ENCODE data around the gene AMMECR1.
"Not testable (repeated sequence)": the region's sequence is repeated elsewhere in the genome, so short reads cannot be mapped to it uniquely, and the experiment has no call there.

AMMECR1 gene

GRCh38 chrX:110157444-110157843, 160.4 kb downstream of the AMMECR1 start:
- no peak overlapping the region for H3K4me3 ChIP-seq (ENCODE audit: low read depth, low read length)

GRCh38 chrX:110156167-110156754, 161.6 kb downstream of the AMMECR1 start:
- no peak overlapping the region for H3K4me3 ChIP-seq (ENCODE audit: low read depth, low read length)
- 0 out of 2 replicates have a peak, but pooled peaks have one; percentile 11 for TF ChIP-seq CTCF (IDR thresholded peaks at IDR 0.05; ENCODE audit: borderline replicate concordance, insufficient read depth, low read depth, low read length)

More at GRCh38 chrX:110157444-110157843, 160.4 kb downstream of the AMMECR1 start:
- no peak for TF ChIP-seq CTCF (IDR thresholded peaks at IDR 0.05; ENCODE audit: borderline replicate concordance, insufficient read depth, low read depth, low read length)

- H3K4me3 ChIP-seq (ENCODE audit: low read depth, low read length), result no peak overlapping the region
- no peak for TF ChIP-seq CTCF (IDR thresholded peaks at IDR 0.05; ENCODE audit: borderline replicate concordance, insufficient read depth, low read depth, low read length)
These were observed 162.1 kb downstream of the AMMECR1 start for GRCh38 chrX:110155759-110156158.

- H3K4me3 ChIP-seq (ENCODE audit: low read depth, low read length), result not testable (repeated sequence)
These were observed 163.6 kb downstream of the AMMECR1 start for GRCh38 chrX:110154328-110154727.

- TF ChIP-seq CTCF (IDR thresholded peaks at IDR 0.05; ENCODE audit: borderline replicate concordance, insufficient read depth, low read depth, low read length), result no peak
- H3K4me3 ChIP-seq (ENCODE audit: low read depth, low read length), result no peak overlapping the region
These were observed 164.0 kb downstream of the AMMECR1 start for GRCh38 chrX:110153896-110154295.

GRCh38 chrX:110153244-110153643, 164.6 kb downstream of the AMMECR1 start:
- TF ChIP-seq CTCF (IDR thresholded peaks at IDR 0.05; ENCODE audit: borderline replicate concordance, insufficient read depth, low read depth, low read length), result no peak
- H3K4me3 ChIP-seq (ENCODE audit: low read depth, low read length), result no peak overlapping the region

- no peak overlapping the region for H3K4me3 ChIP-seq (ENCODE audit: low read depth, low read length)
- peak; percentile 66; the same call in 1 of the 2 replicates for TF ChIP-seq CTCF (IDR thresholded peaks at IDR 0.05; ENCODE audit: borderline replicate concordance, insufficient read depth, low read depth, low read length)
These were observed 171.4 kb downstream of the AMMECR1 start for GRCh38 chrX:110146521-110146920.
